Measurements from ENCODE around the gene USP7.
"Not testable (repeated sequence)": the region's sequence is repeated elsewhere in the genome, so short reads cannot be mapped to it uniquely, and the experiment has no call there.

Gene USP7

GRCh38 chr16:8855972-8856371, 107.7 kb downstream of the USP7 start:
- no peak for DNase-seq

GRCh38 chr16:8855051-8855786, 108.5 kb downstream of the USP7 start:
- DNase-seq: no peak

GRCh38 chr16:8854298-8854948, 109.3 kb downstream of the USP7 start:
- DNase-seq: no peak

GRCh38 chr16:8853611-8854010, 110.1 kb downstream of the USP7 start:
- DNase-seq: no peak

- DNase-seq: no peak
Observed at GRCh38 chr16:8853150-8853549, 110.6 kb downstream of the USP7 start.

GRCh38 chr16:8852534-8852933, 111.2 kb downstream of the USP7 start:
- no peak for DNase-seq

- no peak for DNase-seq
Observed at GRCh38 chr16:8851761-8852403, 111.8 kb downstream of the USP7 start.

- DNase-seq: peak; percentile 61
Observed at GRCh38 chr16:8850279-8850885, 113.3 kb downstream of the USP7 start.

- DNase-seq: no peak
Observed at GRCh38 chr16:8849411-8850011, 114.2 kb downstream of the USP7 start.

GRCh38 chr16:8848939-8849391, 114.7 kb downstream of the USP7 start:
- peak; percentile 83 for DNase-seq

- no peak for DNase-seq
Observed at GRCh38 chr16:8848231-8848938, 115.3 kb downstream of the USP7 start.

- no peak for DNase-seq
Observed at GRCh38 chr16:8847623-8848022, 116.1 kb downstream of the USP7 start.

GRCh38 chr16:8847145-8847544, 116.6 kb downstream of the USP7 start:
- no peak for DNase-seq

- DNase-seq: no peak
Observed at GRCh38 chr16:8846401-8846932, 117.2 kb downstream of the USP7 start.

- DNase-seq: no peak
Observed at GRCh38 chr16:8845699-8846298, 117.9 kb downstream of the USP7 start.

- DNase-seq: not testable (repeated sequence)
Observed at GRCh38 chr16:8843296-8843695, 120.4 kb downstream of the USP7 start.
